NCI-H1694 (cell line): ENCODE measurements around the gene RBM44.
"Not testable (repeated sequence)": the region's sequence is repeated elsewhere in the genome, so short reads cannot be mapped to it uniquely, and the experiment has no call there.

ENCODE experiments used
- DNase-seq: peaks from one replicate; lab custom pipeline; 2025; lab: John Stamatoyannopoulos, UW

The RBM44 gene

GRCh38 chr2:237774811-237775553 is 23.6 kb upstream of the RBM44 start:
- DNase-seq: peak; percentile 30

GRCh38 chr2:237779521-237779920 is 19.1 kb upstream of the RBM44 start:
- no peak for DNase-seq

DNA sequence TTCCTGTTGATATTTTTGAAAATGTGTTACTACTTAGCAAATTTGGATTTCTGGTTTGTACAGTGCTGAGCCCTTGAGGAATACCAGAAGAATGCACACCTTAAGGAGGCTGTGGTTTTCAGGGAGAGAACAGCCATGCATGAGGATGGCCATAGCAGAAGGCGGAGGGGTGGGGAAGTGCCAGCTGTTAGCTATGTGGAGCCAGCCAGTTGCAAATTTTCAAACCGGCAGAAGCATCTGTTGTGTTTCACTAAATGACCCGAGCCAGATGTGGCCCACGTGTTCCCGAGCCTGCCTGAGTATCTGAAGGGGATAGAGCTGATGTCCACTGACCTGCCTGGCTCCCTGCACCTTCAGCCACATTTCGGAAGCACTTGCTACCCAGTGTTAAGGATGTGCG is 16.4 kb upstream of the RBM44 start:
- DNase-seq: peak; percentile 55

- not testable (repeated sequence) for DNase-seq
These were observed 14.9 kb upstream of the RBM44 start for GRCh38 chr2:237783678-237784077.

- DNase-seq: no peak
These were observed 11.6 kb upstream of the RBM44 start for GRCh38 chr2:237786936-237787335.

- no peak for DNase-seq
These were observed 8.2 kb upstream of the RBM44 start for GRCh38 chr2:237790353-237790752.

DNA sequence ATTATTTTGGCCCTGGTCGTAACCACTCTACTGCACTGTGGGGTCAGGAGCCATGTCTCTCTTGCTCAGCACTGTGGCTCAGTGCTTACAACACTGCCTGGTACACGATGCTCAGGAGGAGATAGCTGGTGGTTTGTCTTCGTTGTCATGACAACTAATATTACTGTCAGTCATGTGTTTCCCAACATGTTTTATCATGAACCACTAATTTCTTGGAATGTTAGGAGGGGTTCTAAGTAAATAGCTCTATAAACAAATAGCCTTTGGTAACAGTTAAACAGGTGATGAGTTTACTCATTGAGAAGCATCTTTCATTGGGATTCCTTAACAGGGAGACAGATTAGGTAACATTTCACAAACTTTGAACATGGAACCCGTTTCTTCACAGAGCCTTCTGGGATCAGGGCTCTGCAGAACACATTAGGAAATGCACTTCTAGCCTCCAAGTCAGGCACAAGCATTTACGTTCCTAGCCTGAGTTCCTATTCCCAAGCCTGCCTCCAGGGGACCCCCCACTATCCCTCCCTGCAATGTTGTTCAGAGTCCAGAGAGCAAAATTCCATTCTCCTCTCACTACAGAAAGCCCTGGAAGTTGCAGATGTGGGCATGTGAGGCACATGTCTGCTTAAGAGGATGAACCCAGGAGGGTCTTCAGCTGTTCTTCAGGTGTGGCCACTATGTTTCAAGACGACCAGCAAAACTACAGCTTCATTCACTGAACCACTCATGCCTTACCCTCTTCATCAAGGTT is 6.4 kb upstream of the RBM44 start:
- no peak for DNase-seq

- no peak for DNase-seq
These were observed 1.3 kb upstream of the RBM44 start for GRCh38 chr2:237797253-237797652.

DNA sequence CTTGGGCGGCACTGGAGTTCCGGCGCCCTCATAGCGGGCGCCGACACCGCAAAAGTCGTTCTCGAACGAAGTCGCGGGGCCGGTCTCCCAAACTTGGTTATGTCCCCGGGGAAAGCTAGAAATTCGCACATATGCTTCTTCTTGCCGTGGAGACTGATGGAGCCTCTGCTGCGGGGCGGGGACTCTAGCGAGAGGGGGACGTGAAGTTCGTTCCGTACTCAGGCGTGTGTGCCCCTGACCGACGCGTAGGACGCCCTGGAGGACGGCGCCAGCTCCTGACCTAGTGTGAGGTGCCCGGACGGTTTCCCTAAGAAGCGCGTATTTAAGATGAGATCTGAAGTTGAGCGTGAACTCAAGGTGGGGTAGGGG is 465 bp downstream of the RBM44 start:
- DNase-seq: no peak

- DNase-seq: no peak
These were observed 2.9 kb downstream of the RBM44 start for GRCh38 chr2:237801466-237801865.

GRCh38 chr2:237806334-237806733 is 7.8 kb downstream of the RBM44 start:
- no peak for DNase-seq

DNA sequence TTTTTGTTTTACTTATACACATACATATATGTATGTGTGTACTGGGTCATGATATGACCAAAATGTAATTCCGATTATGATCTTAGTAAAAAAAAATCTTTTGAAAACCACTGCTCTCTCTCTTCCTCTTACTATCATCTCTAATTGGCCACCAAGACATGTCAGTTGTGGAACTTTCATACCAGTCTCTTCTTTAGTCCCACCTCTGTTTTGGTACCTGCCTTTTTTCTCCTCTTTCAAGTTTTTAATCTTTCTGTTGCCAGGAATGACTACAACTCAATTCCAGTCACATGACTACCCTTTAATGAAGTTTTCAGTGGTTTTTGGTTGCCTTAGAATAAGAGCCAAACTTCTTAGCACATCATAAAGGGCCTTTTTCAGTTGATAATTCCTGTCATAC is 17.1 kb downstream of the RBM44 start:
- DNase-seq: no peak

DNA sequence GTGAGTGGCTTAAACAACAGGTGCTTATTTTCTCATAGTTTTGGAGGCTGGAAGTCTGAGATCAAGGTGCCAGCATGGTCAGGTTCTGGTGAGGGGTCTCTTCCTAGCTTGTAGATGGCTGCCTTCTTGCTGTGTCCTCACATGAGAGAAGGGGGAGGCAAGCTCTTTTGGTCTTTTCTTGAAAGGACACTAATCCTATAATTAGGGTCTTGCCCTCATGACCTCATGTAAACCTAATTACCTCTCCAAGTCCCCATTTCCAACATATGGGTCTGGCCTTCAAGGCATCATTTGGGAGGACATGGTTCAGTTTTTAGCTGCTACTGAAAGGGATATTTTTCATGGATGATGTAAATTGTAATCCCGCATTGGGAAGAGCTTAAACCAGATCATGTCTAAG is 18.0 kb downstream of the RBM44 start:
- DNase-seq: no peak

DNA sequence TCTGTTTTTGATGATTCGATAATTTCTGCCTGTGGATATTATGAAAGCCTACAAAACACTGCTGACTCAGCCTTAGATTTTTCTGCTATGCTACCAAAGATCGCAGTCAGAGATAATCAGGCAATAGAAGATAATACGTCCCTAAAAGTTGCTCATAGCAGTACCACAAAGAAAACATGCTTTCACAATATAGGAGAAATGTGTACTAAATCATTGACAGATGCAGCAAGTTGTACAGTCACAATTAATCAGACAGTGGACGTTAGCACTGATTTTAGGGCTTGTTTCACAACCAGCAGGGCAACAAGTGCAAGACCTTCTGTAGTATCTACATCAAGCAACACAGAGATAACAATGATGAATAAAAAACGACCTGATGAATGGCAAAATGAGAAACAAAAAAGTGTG is 19.5 kb downstream of the RBM44 start:
- DNase-seq: no peak

DNA sequence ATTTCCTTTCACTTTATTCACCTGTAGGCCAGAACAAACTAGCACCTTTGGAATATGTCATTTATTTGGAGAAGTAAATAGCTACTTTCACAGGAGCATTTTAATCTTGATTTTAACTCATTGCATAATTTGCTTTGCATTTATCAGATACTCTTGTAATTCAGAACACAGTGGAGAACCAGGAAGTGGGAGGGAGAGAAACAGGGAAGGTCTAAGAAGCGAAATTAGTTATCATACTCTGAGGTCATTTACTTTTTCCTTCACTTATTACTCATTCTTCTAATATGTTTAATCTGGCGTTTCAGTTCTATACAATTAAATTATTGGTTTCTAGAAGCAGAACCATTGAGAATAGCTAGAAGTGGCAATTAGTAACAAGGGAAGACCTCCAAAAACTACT is 20.7 kb downstream of the RBM44 start:
- no peak for DNase-seq

GRCh38 chr2:237820421-237820820 is 21.8 kb downstream of the RBM44 start:
- DNase-seq: no peak

DNA sequence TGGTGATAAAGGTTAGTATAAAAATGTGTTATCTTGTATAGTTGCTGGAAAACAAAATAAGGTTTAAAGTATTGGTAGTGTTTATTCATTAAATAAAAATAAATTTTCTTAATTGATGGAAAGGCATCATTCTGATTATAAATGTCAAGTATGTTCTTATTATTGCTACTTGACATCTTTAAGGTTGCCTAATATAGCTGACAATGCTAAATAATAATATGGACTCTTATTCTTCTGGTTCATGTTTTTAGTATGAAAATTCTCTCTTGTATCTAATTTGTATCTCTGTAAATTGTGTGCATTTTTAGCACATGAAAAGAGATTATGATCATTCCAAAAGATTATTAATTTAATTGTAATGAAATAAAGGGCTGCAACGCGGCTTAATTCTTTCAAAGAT is 25.0 kb downstream of the RBM44 start:
- no peak for DNase-seq

DNA sequence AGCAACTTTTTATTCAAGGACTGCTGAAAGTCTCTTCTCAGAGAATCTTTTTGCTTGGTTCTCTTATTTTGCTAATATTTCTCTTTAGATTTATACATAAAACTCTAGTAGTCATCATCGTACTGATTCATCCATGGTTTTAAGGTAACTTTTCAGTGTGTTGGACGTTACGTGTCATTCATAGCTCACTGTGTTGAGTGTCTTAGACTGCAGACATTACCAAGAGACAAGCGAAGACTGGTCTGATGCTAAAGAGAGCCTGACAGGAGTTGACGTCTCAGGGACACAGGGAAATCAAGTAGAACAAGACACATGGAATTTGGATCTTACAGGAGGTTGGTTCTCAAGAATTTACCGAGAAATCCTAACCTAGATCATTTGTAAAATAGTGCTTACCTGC is 25.5 kb downstream of the RBM44 start:
- no peak for DNase-seq

GRCh38 chr2:237827421-237827987 is 28.9 kb downstream of the RBM44 start:
- no peak for DNase-seq

DNA sequence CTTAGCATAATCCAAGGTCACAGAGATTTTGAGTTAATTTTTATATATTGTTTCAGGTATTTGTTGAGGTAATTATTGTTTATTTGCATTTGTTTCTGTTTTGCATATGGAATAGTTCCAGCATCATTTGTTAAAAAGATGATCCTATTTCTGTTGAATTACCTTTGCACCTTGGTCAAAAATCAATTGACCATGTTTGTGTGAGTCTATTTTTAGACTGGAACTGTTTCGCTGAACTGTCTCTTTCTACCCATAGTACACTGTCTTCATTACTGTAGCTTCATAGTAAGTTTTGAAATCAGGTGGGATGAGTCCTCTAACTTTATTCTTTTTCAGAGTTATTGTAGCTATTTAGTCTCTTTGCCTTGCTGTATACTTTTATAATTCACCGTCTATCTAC is 31.9 kb downstream of the RBM44 start:
- no peak for DNase-seq

DNA sequence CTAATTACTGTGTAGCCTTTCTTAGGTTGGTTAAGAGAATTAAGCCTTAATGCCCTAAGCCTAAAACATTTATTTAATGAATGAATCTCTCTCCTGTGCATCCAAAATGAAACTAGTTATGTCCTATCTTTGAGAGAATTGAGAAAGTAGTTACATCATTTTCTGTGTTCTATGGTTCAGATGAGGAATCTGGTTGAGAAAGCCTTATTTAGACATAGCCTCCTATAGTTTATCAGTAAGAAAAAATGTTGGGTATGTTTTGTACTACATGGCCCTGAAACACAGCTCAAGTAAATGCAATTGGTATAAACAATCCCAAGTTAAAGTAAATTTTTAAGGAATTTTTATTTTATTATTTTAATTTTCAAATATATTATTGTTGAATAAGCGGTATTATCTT is 35.0 kb downstream of the RBM44 start:
- DNase-seq: no peak

- DNase-seq: no peak
These were observed 36.8 kb downstream of the RBM44 start for GRCh38 chr2:237835372-237835771.

DNA sequence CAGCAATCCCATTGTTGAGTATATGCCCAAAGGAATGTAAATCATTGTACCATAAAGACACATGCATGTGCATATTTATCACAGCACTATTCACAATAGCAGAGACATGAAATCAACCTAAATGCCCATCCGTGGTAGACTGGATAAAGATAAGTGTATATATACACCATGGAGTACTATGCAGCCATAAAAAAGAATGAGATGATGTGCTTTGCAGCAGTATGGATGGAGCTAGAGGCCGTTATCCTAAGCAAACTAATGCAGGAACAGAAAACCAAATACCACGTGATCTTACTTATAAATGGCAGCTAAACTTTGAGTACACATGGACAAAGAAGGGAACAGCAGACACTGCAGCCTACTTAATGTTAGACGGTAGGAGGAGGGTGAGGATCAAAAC is 42.5 kb downstream of the RBM44 start:
- no peak for DNase-seq
